RCC 7860 (cell line): ENCODE data around the gene ZBTB37.
"Not testable (repeated sequence)": the region's sequence is repeated elsewhere in the genome, so short reads cannot be mapped to it uniquely, and the experiment has no call there.

ENCODE experiments used
- DNase-seq: peaks from one replicate; pipeline ENCODE4 v3.0.0-alpha.2; 2015; ENCODE audit warnings: low spot score
- FAIRE-seq: peaks from 2 replicates; lab custom pipeline; 2012; peaks lifted over from hg19 to GRCh38; lab: Jason Lieb, UNC

The ZBTB37 gene

DNA sequence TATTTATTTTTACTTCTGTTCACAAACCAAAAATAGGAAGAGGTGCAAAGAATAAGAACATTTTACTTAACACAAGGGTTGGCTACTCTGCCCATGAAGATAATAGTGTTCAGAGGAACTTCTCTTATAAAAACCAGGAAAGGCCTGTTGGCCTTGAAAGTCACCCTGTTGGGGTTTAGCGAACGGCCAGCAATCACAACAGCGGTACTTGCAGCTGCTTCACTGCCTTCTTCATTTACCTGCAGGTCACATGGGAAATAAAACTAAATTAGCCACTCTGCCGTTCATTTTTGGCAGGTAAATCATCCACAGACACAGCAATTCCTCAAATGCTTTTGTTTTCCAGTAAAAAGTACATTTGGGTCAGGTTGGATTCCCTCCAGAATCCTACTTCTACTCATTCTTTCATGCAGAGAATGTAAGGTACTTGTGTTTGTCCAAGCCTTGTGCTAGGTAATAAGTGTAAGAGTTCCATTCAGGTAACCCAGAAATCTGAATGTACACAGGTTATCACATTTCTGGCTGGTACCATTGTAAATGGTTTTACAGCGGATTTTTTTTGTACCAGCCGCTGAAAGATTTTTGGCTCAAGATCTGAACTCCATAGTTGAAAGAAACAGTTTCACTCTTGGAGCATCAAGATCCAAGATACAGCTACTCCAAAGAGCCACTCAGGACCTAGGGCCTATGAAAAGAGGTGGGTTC, 35.8 kb downstream of the ZBTB37 start:
- FAIRE-seq, result no peak

DNA sequence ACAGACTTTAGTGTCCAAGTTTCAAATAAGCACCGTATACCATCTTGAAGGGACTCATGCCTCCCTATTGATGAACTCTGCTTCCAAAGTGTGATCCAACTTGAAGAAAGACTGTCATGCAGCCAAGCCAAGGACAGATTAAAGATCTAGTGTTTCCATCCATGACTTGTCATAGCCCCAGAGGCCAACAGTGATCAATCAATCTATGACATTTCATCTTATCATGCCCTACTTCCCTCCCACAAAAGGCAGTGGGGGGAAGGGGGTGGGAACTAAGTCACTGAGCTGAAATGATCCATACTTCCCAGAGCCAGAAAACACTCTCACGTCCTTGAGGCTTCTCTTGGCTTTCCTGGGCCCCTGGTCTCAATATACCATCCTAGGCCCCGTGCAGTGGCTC, 44.9 kb downstream of the ZBTB37 start:
- DNase-seq (no peak), FAIRE-seq (no peak)

More for the DNA sequence above, 35.8 kb downstream of the ZBTB37 start:
- no peak for DNase-seq

DNA sequence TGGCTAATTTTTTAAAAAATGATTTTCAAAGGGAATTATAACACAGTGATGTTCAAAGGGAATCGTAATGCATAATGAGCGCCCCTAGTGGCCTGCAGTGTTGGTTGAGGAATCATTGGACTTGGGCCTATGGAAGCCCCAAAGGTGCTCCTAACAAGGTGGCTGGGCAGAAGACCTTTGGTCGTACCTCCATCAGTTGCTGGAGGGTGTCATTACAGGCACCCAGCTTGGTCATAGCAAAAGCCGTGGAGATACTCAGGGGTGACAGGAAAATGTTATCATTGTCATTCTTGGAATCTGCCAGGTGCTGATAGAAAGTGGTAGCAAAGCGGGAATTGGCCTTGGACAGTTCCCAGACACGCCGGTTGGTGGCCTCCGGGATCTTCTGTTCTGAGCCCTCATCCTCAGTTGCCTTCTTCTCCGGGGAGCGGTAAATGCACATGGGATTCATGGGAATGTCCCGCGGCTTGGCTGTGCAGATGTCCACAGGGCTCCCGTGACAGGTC, 46.2 kb downstream of the ZBTB37 start:
- FAIRE-seq (no peak), DNase-seq (no peak)

DNA sequence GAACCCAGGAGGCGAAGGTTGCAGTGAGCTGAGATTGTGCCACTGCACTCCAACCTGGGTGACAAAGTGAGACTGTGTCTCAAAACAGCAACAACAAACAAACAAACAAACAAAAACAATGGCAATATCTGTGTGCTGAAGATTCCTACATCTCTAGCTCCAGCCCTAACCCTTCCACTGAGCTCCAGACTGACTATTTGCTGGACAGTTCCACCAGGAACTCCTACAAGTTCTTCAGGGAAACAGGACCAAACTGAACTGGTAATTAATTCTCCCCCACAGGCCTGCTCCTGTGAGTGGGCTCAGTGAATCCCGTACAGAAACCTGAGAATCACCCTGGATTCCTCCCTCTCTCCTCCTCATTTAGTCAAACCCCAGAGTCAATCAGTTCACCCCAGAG, 47.4 kb downstream of the ZBTB37 start:
- FAIRE-seq (no peak), DNase-seq (no peak)

DNA sequence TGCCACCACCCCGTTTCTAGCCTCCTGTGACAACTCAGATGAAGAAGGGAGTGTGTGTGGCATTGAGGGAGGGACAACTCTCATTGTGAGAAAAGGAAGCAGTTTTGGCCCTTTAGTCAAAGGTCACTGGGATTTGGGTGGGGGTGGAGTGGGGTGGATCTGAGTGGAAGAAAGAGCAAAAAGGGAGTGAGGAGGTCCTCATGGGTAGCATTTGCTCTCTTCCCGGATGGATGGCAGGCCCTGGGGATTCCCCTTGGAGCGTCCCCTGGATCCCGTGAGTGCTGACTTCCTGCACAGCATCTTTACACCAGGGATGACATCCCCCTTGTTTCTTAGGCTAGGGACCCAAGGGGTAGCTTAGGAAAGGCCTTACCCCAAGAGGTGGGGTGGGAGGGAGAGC, 48.5 kb downstream of the ZBTB37 start:
- no peak for FAIRE-seq
- DNase-seq, result no peak

DNA sequence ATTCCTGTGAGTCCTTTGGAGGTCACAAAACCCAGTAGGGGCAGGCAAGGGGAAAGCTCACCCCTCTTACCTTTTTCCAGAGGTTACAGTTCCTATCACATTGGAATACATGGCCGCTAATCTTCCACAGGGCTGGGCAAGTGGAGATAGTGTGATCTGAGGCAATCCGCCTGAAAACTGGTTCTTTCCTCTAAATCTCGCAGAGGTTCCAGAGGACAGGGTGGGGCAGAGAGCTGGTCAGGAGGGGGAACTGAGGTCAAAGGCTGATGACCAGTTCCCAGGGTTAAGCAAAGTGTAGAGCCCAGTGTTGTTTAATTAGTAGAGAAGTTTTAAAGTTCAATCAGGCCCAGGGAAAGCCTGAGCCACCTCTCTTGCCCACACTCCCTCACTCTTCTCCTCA, 49.0 kb downstream of the ZBTB37 start, which contains the start of gene SERPINC1:
Gene SERPINC1 (minus strand): TSS at position 179 of the 400 bp plus-strand sequence. CDS start 68 bp downstream, at position 111.
- FAIRE-seq, result no peak
- DNase-seq, result no peak

DNA sequence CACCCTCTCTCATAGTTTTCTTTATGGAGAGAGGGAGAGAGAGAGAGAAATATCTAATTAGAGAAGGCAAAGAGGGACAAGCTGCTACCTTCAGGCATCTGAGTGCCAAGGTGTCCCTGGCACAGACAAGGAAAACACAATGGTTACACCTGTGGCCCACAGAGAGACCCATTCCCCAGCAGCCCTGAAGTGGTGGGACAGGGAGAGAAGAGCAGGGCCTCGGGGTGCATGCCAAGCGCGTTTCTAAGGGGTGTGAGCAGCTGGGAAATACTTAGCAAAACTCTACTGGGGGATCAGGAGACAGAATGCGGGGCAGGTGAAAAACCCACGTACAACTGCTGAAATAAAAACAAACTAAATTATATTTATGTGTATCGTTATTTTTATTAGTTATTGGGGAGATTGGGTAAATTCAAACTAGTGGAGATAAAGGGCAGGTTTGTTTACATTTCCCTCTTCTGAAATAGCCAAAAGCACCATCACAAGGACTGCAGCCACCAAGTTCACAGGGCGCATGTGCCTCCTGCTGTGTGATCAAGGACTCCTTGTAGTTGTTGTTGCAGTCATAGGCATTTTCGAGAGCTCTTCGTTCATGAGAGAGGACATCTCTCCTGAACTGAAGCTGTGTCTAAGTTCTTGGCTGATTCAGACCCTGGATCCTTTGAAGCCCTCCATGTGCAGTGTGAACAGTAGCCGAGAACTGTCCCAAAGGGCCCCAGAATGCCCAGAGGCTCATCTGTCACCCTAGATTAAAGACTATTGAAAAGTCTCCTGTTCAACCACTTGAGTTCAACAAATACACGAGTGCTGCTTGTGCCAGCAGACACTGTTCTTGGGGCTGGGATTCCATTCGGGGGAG, 49.7 kb downstream of the ZBTB37 start:
- DNase-seq (no peak), FAIRE-seq (no peak)

DNA sequence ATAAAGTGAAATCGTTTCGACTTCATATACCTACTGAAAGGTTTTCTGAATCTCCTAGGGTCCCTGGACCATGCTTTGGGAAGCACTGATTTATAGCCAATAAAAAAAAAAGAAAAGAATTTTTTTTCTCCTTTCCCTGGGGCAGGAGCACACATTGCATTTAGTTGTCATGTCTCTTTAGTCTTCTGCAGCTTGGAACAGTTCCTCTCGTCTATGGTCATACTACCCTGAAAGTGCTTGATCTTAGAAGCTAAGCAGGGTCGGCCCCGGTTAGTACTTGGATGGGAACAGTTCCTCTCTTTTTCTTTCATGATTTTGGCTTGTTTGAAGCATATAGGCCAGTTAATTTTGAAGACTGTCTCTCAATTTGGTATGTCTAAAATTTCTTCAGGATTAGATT, 52.7 kb downstream of the ZBTB37 start:
- no peak for FAIRE-seq
- DNase-seq, result no peak

DNA sequence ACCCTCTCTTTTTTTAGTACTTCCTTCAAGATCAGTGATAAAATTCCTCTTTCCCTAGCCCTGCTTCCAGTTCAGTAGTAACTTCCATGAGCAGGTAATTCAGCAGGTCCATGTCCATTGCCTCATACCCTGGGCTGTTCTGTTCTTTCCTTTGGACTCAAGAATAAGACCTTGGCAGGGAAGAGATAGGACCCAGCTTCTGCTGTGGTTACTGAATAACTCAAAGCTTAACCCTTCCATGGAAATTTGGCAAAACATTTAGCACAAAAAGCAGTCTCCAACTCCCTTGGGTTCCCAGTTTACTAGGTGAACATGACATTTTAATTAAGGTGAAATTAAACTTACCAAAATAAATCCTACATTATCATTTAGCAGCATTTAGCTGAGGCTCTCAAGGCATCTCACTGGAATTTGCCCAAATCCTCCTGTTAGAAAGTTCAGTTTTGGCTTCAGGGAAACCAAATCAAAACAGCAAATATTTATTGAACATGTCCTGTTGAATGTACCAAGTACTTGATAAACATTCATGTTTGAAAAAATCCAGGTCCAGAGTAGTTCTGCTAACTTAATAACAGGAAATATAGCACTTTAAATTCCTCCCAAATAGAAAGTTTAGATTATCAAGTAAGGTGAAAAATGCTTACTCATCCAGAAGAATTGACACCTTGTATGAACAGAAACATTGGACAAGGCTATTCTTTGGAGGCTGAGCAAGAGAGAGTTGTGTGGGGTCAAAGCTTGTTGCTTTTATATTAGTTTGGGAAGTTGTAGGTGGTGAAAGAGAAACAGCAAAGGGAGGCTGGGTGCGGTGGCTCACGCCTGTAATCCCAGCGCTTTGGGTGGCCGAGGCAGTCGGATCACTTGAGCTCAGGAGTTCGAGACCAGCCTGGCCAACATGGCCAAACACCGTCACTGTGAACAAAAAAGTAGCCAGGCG, 57.4 kb downstream of the ZBTB37 start:
- FAIRE-seq (no peak), DNase-seq (no peak)

DNA sequence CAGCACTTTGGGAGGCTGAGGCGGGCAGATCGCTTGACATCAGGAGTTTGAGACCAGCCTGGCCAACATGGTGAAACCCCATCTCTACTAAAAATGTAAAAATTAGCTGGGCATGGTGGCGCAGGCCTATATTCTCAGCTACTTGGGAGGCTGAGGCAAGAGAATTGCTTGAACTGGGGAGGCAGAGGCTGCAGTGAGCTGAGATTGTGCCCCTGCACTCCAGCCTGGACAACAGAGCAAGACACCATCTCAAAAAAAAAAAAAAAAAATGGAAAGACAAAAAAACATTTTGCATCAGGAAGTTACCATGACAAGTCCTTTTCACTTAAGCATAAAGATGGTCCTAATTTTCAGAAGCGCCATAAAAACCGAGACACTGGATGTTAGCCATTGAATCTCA, 62.4 kb downstream of the ZBTB37 start:
- DNase-seq, FAIRE-seq: not testable (repeated sequence)

DNA sequence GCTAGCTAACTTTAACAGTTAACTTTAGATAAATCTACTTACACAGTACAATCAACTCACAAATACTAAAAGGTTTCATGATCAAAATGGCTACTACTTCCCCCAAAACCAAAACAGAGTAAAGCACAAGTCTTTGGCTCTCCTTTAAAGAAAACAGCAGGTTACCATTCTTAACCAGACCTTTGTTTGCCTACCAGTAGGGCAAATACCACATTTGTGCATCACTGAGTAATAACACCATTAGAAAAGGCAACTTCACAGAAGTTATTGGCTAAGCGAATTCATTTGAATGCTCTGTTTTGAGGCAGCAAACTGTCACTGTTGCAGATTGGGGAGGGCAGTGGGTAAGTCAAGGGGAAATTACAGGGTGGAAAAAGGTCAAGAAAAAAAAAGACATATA, 66.3 kb downstream of the ZBTB37 start:
- no peak for DNase-seq
- no peak for FAIRE-seq

DNA sequence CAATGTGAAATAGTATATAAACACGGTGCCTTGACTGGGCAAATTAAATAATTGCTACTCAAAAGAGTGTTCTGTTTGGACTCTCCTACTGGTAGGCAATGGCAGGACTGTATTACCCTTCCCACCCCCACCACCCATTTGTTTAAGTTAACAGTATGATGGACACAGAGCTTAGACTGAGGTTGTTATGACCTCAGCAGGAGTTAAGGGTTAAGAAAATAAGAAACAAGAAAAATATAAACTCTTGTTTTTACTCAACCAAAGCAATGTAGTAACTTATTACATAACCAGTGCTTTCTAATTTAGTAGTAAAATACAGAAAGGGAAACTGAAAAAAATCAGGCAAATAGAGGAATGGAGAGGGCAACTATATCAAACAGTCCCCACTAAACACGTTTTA, 68.9 kb downstream of the ZBTB37 start:
- no peak for DNase-seq
- no peak for FAIRE-seq

DNA sequence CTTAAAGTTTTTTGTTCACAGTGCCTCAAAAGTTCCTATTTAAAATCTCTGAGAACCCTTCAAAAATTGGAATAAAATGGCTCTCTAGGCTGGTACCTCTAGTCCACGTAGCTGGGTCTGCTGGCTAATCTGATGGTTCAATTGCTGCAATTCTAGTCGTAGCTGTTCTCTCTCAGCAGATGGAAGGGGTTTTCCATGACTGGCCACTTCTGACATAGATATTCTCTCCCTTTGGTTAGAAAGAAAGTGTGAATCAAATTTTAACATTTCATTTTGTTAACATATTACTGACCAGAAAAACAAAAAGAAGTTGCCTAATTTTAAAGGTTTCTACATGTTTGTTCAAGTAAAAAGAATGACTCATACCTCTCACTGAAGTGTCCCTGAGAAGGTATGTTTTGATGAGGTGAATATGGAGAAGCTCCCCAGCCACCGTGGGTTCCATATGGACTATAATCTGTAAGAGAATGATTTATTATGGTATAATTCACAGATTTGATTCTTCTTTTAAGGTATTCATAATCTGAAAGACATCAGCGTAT, 78.3 kb downstream of the ZBTB37 start:
- DNase-seq, result no peak
- no peak for FAIRE-seq

DNA sequence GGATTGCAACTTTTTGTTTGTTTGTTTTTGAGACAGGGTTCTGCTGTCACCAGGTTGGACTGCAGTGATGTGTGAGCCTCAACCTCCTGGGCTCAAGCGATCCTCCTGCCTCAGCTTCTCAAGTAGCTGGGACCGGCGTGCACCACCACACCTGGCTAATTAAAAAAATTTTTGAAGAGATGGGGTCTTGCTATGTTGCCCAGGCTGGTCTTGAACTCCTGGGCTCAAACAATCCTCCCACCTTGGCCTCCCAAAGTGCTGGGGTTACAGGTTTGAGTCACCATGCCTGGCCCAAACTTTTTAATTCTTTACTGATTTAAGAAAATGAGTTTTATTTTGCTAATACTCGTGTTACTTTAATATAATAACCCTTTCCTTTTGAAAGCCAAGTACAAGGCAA, 80.4 kb downstream of the ZBTB37 start:
- DNase-seq (no peak), FAIRE-seq (no peak)
